GM20431 (cell line): ENCODE results near the gene PLPP1.

ENCODE experiments used
- in situ Hi-C: fragments of 300-500 bp; cut with MseI, MboI; formaldehyde crosslinking; loops from one replicate; pipeline ENCODE4 v1.15.0; 2020; ENCODE audit warnings: low sequenced_read_pairs; ENCODE audit not compliant: unreplicated experiment

PLPP1 gene

GRCh38 chr5:55534436-55535198, at the start of gene PLPP1:
TSS of gene PLPP1 (minus strand) at chr5:55534964. CDS start at chr5:55534629, 335 bp downstream.
- in situ Hi-C loops = no loop called here

GRCh38 chr5:55583578-55583977, 48.8 kb upstream of the PLPP1 start:
- in situ Hi-C loops = no loop called here

- in situ Hi-C loops = no loop called here
Observed at GRCh38 chr5:55582256-55582655, 47.5 kb upstream of the PLPP1 start.

GRCh38 chr5:55580042-55580441, 45.3 kb upstream of the PLPP1 start:
- in situ Hi-C loops = no loop called here

GRCh38 chr5:55578771-55579170, 44.0 kb upstream of the PLPP1 start:
- in situ Hi-C loops = no loop called here

- in situ Hi-C loops = no loop called here
Observed at GRCh38 chr5:55577353-55578060, 42.7 kb upstream of the PLPP1 start.

GRCh38 chr5:55576661-55577060, 41.9 kb upstream of the PLPP1 start:
- in situ Hi-C loops = no loop called here

GRCh38 chr5:55575815-55576583, 41.2 kb upstream of the PLPP1 start:
- in situ Hi-C loops = no loop called here

- in situ Hi-C loops = no loop called here
Observed at GRCh38 chr5:55572600-55572999, 37.8 kb upstream of the PLPP1 start.

GRCh38 chr5:55572020-55572419, 37.3 kb upstream of the PLPP1 start:
- in situ Hi-C loops = no loop called here

GRCh38 chr5:55570570-55570969, 35.8 kb upstream of the PLPP1 start:
- in situ Hi-C loops = no loop called here

- in situ Hi-C loops = no loop called here
Observed at GRCh38 chr5:55570026-55570425, 35.3 kb upstream of the PLPP1 start.

GRCh38 chr5:55569513-55569865, 34.7 kb upstream of the PLPP1 start:
- in situ Hi-C loops = no loop called here

GRCh38 chr5:55568654-55569512, 34.1 kb upstream of the PLPP1 start:
- in situ Hi-C loops = no loop called here

- in situ Hi-C loops = no loop called here
Observed at GRCh38 chr5:55564721-55565120, 30.0 kb upstream of the PLPP1 start.

GRCh38 chr5:55558484-55558883, 23.7 kb upstream of the PLPP1 start:
- in situ Hi-C loops = no loop called here

GRCh38 chr5:55557123-55557522, 22.4 kb upstream of the PLPP1 start:
- in situ Hi-C loops = no loop called here

- in situ Hi-C loops = no loop called here
Observed at GRCh38 chr5:55554585-55555202, 19.9 kb upstream of the PLPP1 start.

- in situ Hi-C loops = no loop called here
Observed at GRCh38 chr5:55551904-55552303, 17.1 kb upstream of the PLPP1 start.

GRCh38 chr5:55551358-55551757, 16.6 kb upstream of the PLPP1 start:
- in situ Hi-C loops = no loop called here
